ENCODE measurements around the gene RFC1. TPM values are rescaled to one million over a fixed set of nuclear protein-coding genes. Genes with fewer than 3 reads are reported as not detected.

The RFC1 gene
- polyA plus RNA-seq, 1 of the 3 experiments (the other 2 are of a cell fraction), result 14.9 TPM

DNA sequence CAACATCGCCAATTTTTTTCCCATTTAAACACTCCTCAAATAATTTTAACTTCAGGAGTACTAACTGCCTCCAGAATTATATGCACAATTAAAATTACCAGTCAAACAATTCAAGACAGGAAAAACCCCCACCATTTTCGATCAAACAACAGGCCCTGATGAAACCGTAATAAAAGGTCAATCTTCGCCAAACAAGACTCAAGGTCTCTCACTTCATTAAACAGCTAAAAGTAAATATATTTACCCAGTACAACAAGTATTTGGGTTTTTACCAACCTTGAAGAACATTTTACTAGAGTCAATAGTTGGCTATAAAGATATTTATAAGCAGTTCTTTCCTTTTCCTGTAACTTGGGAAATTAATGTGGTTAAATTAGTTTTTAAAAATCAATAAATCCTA, 28.3 kb downstream of the RFC1 start:
- H3K27me3 ChIP-seq (ENCODE audit: insufficient read depth), result no peaks in the 10 kb centered on the region
- 0 out of 2 replicates have a peak, but pooled peaks cover 4% of the 10 kb centered on the region for H4K20me1 ChIP-seq (ENCODE audit: insufficient read depth)
- no peak overlapping the region for H3K4me3 ChIP-seq (ENCODE audit: low read depth in 2 of 2, low read length in 1 of 2)
- ChIA-PET POLR2A (no interaction called here), CTCF (no interaction called here)
- no peak overlapping the region for H3K9ac ChIP-seq
- no peaks in the 10 kb centered on the region for H3K9me3 ChIP-seq
- WGBS (ENCODE audit: low lambda C conversion rate), result 93% methylated on average over 4 of the region's 4 CpGs
- H3K79me2 ChIP-seq (ENCODE audit: insufficient read depth), result peaks cover 79% of the 10 kb centered on the region
- H3K27ac ChIP-seq (ENCODE audit: low read depth in 2 of 2, low read length in 1 of 2), result no peak overlapping the region
- H3K4me1 ChIP-seq (ENCODE audit: control insufficient read depth in 1 of 2, insufficient read depth in 2 of 2, low read depth in 1 of 2, low read length in 1 of 2), result peaks cover 0 to 3% of the 10 kb centered on the region in 2 experiments; a peak in 2 of 4 replicates
- peaks cover 4% of the 10 kb centered on the region for H3F3A ChIP-seq (replicated peaks; ENCODE audit: insufficient read depth)
- no peak for DNase-seq
- no peaks in the 10 kb centered on the region for H3K9me2 ChIP-seq
- no peak overlapping the region for H2AFZ ChIP-seq (ENCODE audit: low read depth)
- TF ChIP-seq TEAD4 (IDR thresholded peaks at IDR 0.05; ENCODE audit: borderline replicate concordance, insufficient read depth) (no peak), FOSL2 (IDR thresholded peaks at IDR 0.05; ENCODE audit: borderline replicate concordance, low read depth) (no peak), FOXJ3 (CRISPR knock-in tag; IDR thresholded peaks at IDR 0.05) (no peak), RXRA (IDR thresholded peaks at IDR 0.05; ENCODE audit: borderline replicate concordance, low read depth) (no peak), NFIC (IDR thresholded peaks at IDR 0.05; ENCODE audit: borderline replicate concordance) (no peak), TCF12 (IDR thresholded peaks at IDR 0.05) (no peak), MXI1 (IDR thresholded peaks at IDR 0.05; ENCODE audit: low read depth, low read length) (no peak), FOXM1 (IDR thresholded peaks at IDR 0.05; ENCODE audit: low read depth) (no peak), ELF1 (IDR thresholded peaks at IDR 0.05) (no peak), SIN3A (IDR thresholded peaks at IDR 0.05; ENCODE audit: borderline replicate concordance, low read depth, low read length) (no peak)
- TF ChIP-seq, protein P1, sequence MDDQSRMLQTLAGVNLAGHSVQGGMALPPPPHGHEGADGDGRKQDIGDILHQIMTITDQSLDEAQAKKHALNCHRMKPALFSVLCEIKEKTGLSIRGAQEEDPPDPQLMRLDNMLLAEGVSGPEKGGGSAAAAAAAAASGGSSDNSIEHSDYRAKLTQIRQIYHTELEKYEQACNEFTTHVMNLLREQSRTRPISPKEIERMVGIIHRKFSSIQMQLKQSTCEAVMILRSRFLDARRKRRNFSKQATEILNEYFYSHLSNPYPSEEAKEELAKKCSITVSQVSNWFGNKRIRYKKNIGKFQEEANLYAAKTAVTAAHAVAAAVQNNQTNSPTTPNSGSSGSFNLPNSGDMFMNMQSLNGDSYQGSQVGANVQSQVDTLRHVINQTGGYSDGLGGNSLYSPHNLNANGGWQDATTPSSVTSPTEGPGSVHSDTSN (IDR thresholded peaks at IDR 0.05), result no peak
- TF ChIP-seq, protein P2, sequence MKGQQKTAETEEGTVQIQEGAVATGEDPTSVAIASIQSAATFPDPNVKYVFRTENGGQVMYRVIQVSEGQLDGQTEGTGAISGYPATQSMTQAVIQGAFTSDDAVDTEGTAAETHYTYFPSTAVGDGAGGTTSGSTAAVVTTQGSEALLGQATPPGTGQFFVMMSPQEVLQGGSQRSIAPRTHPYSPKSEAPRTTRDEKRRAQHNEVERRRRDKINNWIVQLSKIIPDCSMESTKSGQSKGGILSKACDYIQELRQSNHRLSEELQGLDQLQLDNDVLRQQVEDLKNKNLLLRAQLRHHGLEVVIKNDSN (IDR thresholded peaks at IDR 0.05; ENCODE audit: borderline replicate concordance, low read depth), result no peak
- TF ChIP-seq, protein P3, sequence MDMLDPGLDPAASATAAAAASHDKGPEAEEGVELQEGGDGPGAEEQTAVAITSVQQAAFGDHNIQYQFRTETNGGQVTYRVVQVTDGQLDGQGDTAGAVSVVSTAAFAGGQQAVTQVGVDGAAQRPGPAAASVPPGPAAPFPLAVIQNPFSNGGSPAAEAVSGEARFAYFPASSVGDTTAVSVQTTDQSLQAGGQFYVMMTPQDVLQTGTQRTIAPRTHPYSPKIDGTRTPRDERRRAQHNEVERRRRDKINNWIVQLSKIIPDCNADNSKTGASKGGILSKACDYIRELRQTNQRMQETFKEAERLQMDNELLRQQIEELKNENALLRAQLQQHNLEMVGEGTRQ (IDR thresholded peaks at IDR 0.05; ENCODE audit: borderline replicate concordance, low read depth, low read length), result no peak
- H3K4me2 ChIP-seq, result no peak overlapping the region
- peaks cover 21 to 28% of the 10 kb centered on the region in 2 experiments for H3K36me3 ChIP-seq (replicated peaks in 1 of 2; ENCODE audit: control insufficient read depth in 1 of 2, insufficient read depth in 2 of 2, low read length in 1 of 2)

DNA sequence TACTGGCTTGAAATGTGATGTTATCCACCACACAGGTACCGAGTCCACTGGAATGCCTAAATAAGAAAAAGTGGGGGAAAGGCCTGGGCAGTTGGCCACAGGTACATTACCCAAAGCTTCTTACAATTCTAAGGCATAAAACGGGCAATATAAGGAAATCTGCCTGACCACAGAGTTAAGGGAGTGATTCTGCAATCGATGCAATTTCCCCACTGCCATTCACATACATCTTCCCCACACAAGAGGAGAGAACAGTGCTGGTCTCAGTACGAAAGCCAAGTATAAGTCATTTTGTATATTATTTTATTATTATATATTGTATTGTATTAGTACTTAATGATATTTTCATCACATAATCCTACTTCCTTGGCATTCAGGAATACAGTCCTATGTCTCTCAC, 30.6 kb downstream of the RFC1 start:
- Histone ChIP-seq H3K4me3 (ENCODE audit: low read depth in 2 of 2, low read length in 1 of 2) (no peak overlapping the region), H4K20me1 (ENCODE audit: insufficient read depth) (0 out of 2 replicates have a peak, but pooled peaks cover 4% of the 10 kb centered on the region), H3K36me3 (replicated peaks in 1 of 2; ENCODE audit: control insufficient read depth in 1 of 2, insufficient read depth in 2 of 2, low read length in 1 of 2) (peaks cover 6 to 16% of the 10 kb centered on the region in 2 experiments), H3K9me2 (no peaks in the 10 kb centered on the region), H3K27me3 (ENCODE audit: insufficient read depth) (no peaks in the 10 kb centered on the region), H3K4me1 (ENCODE audit: control insufficient read depth in 1 of 2, insufficient read depth in 2 of 2, low read depth in 1 of 2, low read length in 1 of 2) (peaks cover 0 to 3% of the 10 kb centered on the region in 2 experiments; a peak in 2 of 4 replicates), H3K9ac (no peak overlapping the region), H2AFZ (ENCODE audit: low read depth) (no peak overlapping the region), H3F3A (replicated peaks; ENCODE audit: insufficient read depth) (no peaks in the 10 kb centered on the region), H3K9me3 (no peaks in the 10 kb centered on the region), H3K4me2 (no peak overlapping the region), H3K79me2 (ENCODE audit: insufficient read depth) (peaks cover 86% of the 10 kb centered on the region), H3K27ac (ENCODE audit: low read depth in 2 of 2, low read length in 1 of 2) (no peak overlapping the region)
- ChIA-PET POLR2A (no interaction called here), CTCF (no interaction called here)
- WGBS (ENCODE audit: low lambda C conversion rate), result 88% methylated on average over 4 of the region's 4 CpGs
- DNase-seq, result no peak
- TF ChIP-seq RCOR1 (IDR thresholded peaks at IDR 0.05; ENCODE audit: low read length) (no peak), POLR2AphosphoS5 (IDR thresholded peaks at IDR 0.05; ENCODE audit: low read depth, low read length) (no peak), SIN3A (IDR thresholded peaks at IDR 0.05; ENCODE audit: borderline replicate concordance, low read depth, low read length) (no peak), MEF2A (IDR thresholded peaks at IDR 0.05; ENCODE audit: borderline replicate concordance, low read depth) (no peak), FOSL2 (IDR thresholded peaks at IDR 0.05; ENCODE audit: borderline replicate concordance, low read depth) (no peak), FOXJ3 (CRISPR knock-in tag; IDR thresholded peaks at IDR 0.05) (no peak), MXI1 (IDR thresholded peaks at IDR 0.05; ENCODE audit: low read depth, low read length) (no peak), GATA2 (CRISPR knock-in tag; IDR thresholded peaks at IDR 0.05) (no peak), RFX5 (IDR thresholded peaks at IDR 0.05; ENCODE audit: low read length) (no peak)
- TF ChIP-seq, protein P1 (IDR thresholded peaks at IDR 0.05), result no peak
- TF ChIP-seq, protein P3 (IDR thresholded peaks at IDR 0.05; ENCODE audit: borderline replicate concordance, low read depth, low read length), result no peak
- TF ChIP-seq, protein P4, sequence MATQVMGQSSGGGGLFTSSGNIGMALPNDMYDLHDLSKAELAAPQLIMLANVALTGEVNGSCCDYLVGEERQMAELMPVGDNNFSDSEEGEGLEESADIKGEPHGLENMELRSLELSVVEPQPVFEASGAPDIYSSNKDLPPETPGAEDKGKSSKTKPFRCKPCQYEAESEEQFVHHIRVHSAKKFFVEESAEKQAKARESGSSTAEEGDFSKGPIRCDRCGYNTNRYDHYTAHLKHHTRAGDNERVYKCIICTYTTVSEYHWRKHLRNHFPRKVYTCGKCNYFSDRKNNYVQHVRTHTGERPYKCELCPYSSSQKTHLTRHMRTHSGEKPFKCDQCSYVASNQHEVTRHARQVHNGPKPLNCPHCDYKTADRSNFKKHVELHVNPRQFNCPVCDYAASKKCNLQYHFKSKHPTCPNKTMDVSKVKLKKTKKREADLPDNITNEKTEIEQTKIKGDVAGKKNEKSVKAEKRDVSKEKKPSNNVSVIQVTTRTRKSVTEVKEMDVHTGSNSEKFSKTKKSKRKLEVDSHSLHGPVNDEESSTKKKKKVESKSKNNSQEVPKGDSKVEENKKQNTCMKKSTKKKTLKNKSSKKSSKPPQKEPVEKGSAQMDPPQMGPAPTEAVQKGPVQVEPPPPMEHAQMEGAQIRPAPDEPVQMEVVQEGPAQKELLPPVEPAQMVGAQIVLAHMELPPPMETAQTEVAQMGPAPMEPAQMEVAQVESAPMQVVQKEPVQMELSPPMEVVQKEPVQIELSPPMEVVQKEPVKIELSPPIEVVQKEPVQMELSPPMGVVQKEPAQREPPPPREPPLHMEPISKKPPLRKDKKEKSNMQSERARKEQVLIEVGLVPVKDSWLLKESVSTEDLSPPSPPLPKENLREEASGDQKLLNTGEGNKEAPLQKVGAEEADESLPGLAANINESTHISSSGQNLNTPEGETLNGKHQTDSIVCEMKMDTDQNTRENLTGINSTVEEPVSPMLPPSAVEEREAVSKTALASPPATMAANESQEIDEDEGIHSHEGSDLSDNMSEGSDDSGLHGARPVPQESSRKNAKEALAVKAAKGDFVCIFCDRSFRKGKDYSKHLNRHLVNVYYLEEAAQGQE (IDR thresholded peaks at IDR 0.05; ENCODE audit: low read depth, low read length), result no peak
